Measurements from ENCODE around the gene ECI1.

Gene ECI1

GRCh38 chr16:2208308-2208707 is 43.1 kb downstream of the ECI1 start:
- Histone ChIP-seq H2AFZ (ENCODE audit: insufficient read depth, low read length, poor library complexity) (no peak overlapping the region), H4K12ac (ENCODE audit: low read depth, low read length) (no peak overlapping the region), H3K4me1 (ENCODE audit: control insufficient read depth in 1 of 2, insufficient read depth in 2 of 2, low read length in 2 of 2) (peaks cover 34 to 38% of the 10 kb centered on the region in 2 experiments), H3K23ac (ENCODE audit: low read length) (no peak overlapping the region), H2BK5ac (ENCODE audit: low read depth, low read length, poor library complexity) (no peak overlapping the region), H2BK120ac (ENCODE audit: insufficient read depth, low read length, poor library complexity) (no peak overlapping the region), H2AK5ac (ENCODE audit: low read length) (no peak overlapping the region), H3K9me3 (ENCODE audit: insufficient read depth, low read depth, low read length) (no peaks in the 10 kb centered on the region), H3K27me3 (ENCODE audit: insufficient read depth, low read length) (no peaks in the 10 kb centered on the region), H4K8ac (ENCODE audit: low read depth, low read length) (no peak overlapping the region), H3K27ac (ENCODE audit: low read depth, low read length) (no peak overlapping the region), H3K4ac (ENCODE audit: low read depth, low read length) (no peak overlapping the region), H3K14ac (ENCODE audit: low read length) (no peak overlapping the region), H3K4me3 (ENCODE audit: low read depth, low read length) (no peak overlapping the region), H3K9ac (ENCODE audit: low read length) (no peak overlapping the region), H3K79me1 (ENCODE audit: low read length) (peaks cover 15% of the 10 kb centered on the region), H3K79me2 (ENCODE audit: control insufficient read depth, insufficient read depth, low read length, poor library complexity) (peaks cover 9% of the 10 kb centered on the region), H2BK12ac (ENCODE audit: low read length) (no peak overlapping the region), H3K4me2 (ENCODE audit: low read length) (no peak overlapping the region), H3K36me3 (ENCODE audit: control insufficient read depth in 1 of 2, insufficient read depth in 2 of 2, low read length in 2 of 2) (peaks cover 49 to 50% of the 10 kb centered on the region in 2 experiments), H3K18ac (ENCODE audit: low read length) (no peak overlapping the region), H4K91ac (ENCODE audit: low read depth, low read length) (no peak overlapping the region)
- DNase-seq: no peak
- WGBS (ENCODE audit: extremely low coverage, insufficient coverage, insufficient read length): no CpG with 5 or more reads among the region's 23 CpGs

GRCh38 chr16:2207872-2208271 is 43.5 kb downstream of the ECI1 start:
- H3K27me3 ChIP-seq (ENCODE audit: insufficient read depth, low read length): no peaks in the 10 kb centered on the region
- DNase-seq: no peak
- H3K4me1 ChIP-seq (ENCODE audit: control insufficient read depth in 1 of 2, insufficient read depth in 2 of 2, low read length in 2 of 2): peaks cover 30 to 34% of the 10 kb centered on the region in 2 experiments
- peaks cover 47% of the 10 kb centered on the region in 2 experiments for H3K36me3 ChIP-seq (ENCODE audit: control insufficient read depth in 1 of 2, insufficient read depth in 2 of 2, low read length in 2 of 2)
- no peak overlapping the region for H3K4me3 ChIP-seq (ENCODE audit: low read depth, low read length)
- peaks cover 8% of the 10 kb centered on the region for H3K79me2 ChIP-seq (ENCODE audit: control insufficient read depth, insufficient read depth, low read length, poor library complexity)
- no peak overlapping the region for H3K18ac ChIP-seq (ENCODE audit: low read length)
- no peak overlapping the region for H4K8ac ChIP-seq (ENCODE audit: low read depth, low read length)
- H3K14ac ChIP-seq (ENCODE audit: low read length): no peak overlapping the region
- no peak overlapping the region for H3K23ac ChIP-seq (ENCODE audit: low read length)
- H3K27ac ChIP-seq (ENCODE audit: low read depth, low read length): no peak overlapping the region
- no peak overlapping the region for H4K12ac ChIP-seq (ENCODE audit: low read depth, low read length)
- H2AFZ ChIP-seq (ENCODE audit: insufficient read depth, low read length, poor library complexity): no peak overlapping the region
- no peak overlapping the region for H4K91ac ChIP-seq (ENCODE audit: low read depth, low read length)
- H2BK120ac ChIP-seq (ENCODE audit: insufficient read depth, low read length, poor library complexity): no peak overlapping the region
- H2BK12ac ChIP-seq (ENCODE audit: low read length): no peak overlapping the region
- H2AK5ac ChIP-seq (ENCODE audit: low read length): no peak overlapping the region
- H3K4ac ChIP-seq (ENCODE audit: low read depth, low read length): no peak overlapping the region
- H2BK5ac ChIP-seq (ENCODE audit: low read depth, low read length, poor library complexity): no peak overlapping the region
- H3K9ac ChIP-seq (ENCODE audit: low read length): no peak overlapping the region
- no peaks in the 10 kb centered on the region for H3K9me3 ChIP-seq (ENCODE audit: insufficient read depth, low read depth, low read length)
- WGBS (ENCODE audit: extremely low coverage, insufficient coverage, insufficient read length): no CpG with 5 or more reads among the region's 9 CpGs
- no peak overlapping the region for H3K4me2 ChIP-seq (ENCODE audit: low read length)
- peaks cover 15% of the 10 kb centered on the region for H3K79me1 ChIP-seq (ENCODE audit: low read length)

DNA sequence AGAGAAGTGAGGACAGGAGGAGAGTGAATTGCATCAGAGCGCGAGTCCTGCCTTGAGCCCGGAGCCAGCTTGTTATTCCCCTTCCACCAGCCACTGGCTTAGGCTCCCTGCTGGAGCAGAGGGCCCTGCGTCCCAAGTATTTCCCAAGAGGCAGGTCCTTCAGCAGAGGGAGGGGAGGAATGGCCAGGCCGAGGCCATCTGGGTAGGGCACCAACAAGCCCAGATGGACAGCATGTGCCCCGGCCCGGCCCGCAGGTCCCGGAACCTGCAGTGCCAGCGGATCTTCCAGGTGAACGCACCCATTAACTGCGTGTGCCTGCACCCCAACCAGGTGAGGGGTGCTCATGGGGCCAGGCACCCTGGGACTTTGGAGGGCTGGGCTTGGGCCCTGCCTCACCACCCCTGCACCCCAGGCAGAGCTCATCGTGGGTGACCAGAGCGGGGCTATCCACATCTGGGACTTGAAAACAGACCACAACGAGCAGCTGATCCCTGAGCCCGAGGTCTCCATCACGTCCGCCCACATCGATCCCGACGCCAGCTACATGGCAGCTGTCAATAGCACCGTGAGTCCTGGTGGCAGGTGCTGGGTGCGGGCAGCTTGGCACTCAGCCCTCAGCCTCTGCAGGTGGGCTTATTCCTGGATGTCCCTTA is 44.5 kb downstream of the ECI1 start:
- Histone ChIP-seq H3K4me1 (ENCODE audit: control insufficient read depth in 1 of 2, insufficient read depth in 2 of 2, low read length in 2 of 2) (peaks cover 20 to 27% of the 10 kb centered on the region in 2 experiments), H3K9me3 (ENCODE audit: insufficient read depth, low read depth, low read length) (no peaks in the 10 kb centered on the region), H3K36me3 (ENCODE audit: control insufficient read depth in 1 of 2, insufficient read depth in 2 of 2, low read length in 2 of 2) (peaks cover 38% of the 10 kb centered on the region in 2 experiments), H3K27me3 (ENCODE audit: insufficient read depth, low read length) (no peaks in the 10 kb centered on the region), H3K79me2 (ENCODE audit: control insufficient read depth, insufficient read depth, low read length, poor library complexity) (peaks cover 8% of the 10 kb centered on the region), H3K4me3 (ENCODE audit: low read depth, low read length) (no peak overlapping the region), H4K8ac (ENCODE audit: low read depth, low read length) (no peak overlapping the region), H3K18ac (ENCODE audit: low read length) (no peak overlapping the region), H3K9ac (ENCODE audit: low read length) (no peak overlapping the region), H2AK5ac (ENCODE audit: low read length) (no peak overlapping the region), H2BK5ac (ENCODE audit: low read depth, low read length, poor library complexity) (no peak overlapping the region), H4K12ac (ENCODE audit: low read depth, low read length) (no peak overlapping the region), H2BK120ac (ENCODE audit: insufficient read depth, low read length, poor library complexity) (no peak overlapping the region), H3K14ac (ENCODE audit: low read length) (no peak overlapping the region), H3K4me2 (ENCODE audit: low read length) (no peak overlapping the region), H3K27ac (ENCODE audit: low read depth, low read length) (no peak overlapping the region), H3K4ac (ENCODE audit: low read depth, low read length) (no peak overlapping the region), H3K79me1 (ENCODE audit: low read length) (peaks cover 15% of the 10 kb centered on the region), H2AFZ (ENCODE audit: insufficient read depth, low read length, poor library complexity) (no peak overlapping the region), H4K91ac (ENCODE audit: low read depth, low read length) (no peak overlapping the region), H2BK12ac (ENCODE audit: low read length) (no peak overlapping the region), H3K23ac (ENCODE audit: low read length) (no peak overlapping the region)
- no peak for DNase-seq
- no CpG with 5 or more reads among the region's 23 CpGs for WGBS (ENCODE audit: extremely low coverage, insufficient coverage, insufficient read length)

DNA sequence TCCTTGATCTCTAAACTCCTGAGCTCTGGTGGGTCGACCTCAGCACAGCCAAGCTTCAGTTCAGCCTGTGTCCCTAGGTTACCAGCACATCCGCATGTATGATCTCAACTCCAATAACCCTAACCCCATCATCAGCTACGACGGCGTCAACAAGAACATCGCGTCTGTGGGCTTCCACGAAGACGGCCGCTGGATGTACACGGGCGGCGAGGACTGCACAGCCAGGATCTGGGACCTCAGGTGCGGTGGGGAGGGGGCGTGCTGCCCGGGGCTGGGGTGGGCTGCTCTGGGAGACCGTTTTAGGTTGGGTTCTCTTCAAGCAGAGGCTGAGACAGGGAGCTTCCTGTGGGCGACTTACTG is 45.0 kb downstream of the ECI1 start:
- Histone ChIP-seq H3K4ac (ENCODE audit: low read depth, low read length) (peak overlapping the region; percentile 46), H3K14ac (ENCODE audit: low read length) (peak overlapping the region; percentile 38), H2BK120ac (ENCODE audit: insufficient read depth, low read length, poor library complexity) (no peak overlapping the region), H3K4me2 (ENCODE audit: low read length) (peak overlapping the region; percentile 92), H3K27ac (ENCODE audit: low read depth, low read length) (no peak overlapping the region), H2AK5ac (ENCODE audit: low read length) (peak overlapping the region; percentile 22), H4K8ac (ENCODE audit: low read depth, low read length) (peak overlapping the region; percentile 99), H4K12ac (ENCODE audit: low read depth, low read length) (peak overlapping the region; percentile 46), H2AFZ (ENCODE audit: insufficient read depth, low read length, poor library complexity) (peak overlapping the region; percentile 68), H3K23ac (ENCODE audit: low read length) (no peak overlapping the region), H3K9me3 (ENCODE audit: insufficient read depth, low read depth, low read length) (no peaks in the 10 kb centered on the region), H4K91ac (ENCODE audit: low read depth, low read length) (peak overlapping the region; percentile 52), H3K79me1 (ENCODE audit: low read length) (peaks cover 15% of the 10 kb centered on the region), H2BK12ac (ENCODE audit: low read length) (no peak overlapping the region), H3K18ac (ENCODE audit: low read length) (no peak overlapping the region), H2BK5ac (ENCODE audit: low read depth, low read length, poor library complexity) (no peak overlapping the region), H3K9ac (ENCODE audit: low read length) (no peak overlapping the region), H3K4me3 (ENCODE audit: low read depth, low read length) (no peak overlapping the region), H3K27me3 (ENCODE audit: insufficient read depth, low read length) (no peaks in the 10 kb centered on the region), H3K36me3 (ENCODE audit: control insufficient read depth in 1 of 2, insufficient read depth in 2 of 2, low read length in 2 of 2) (peaks cover 35% of the 10 kb centered on the region in 2 experiments), H3K4me1 (ENCODE audit: control insufficient read depth in 1 of 2, insufficient read depth in 2 of 2, low read length in 2 of 2) (peaks cover 17 to 23% of the 10 kb centered on the region in 2 experiments), H3K79me2 (ENCODE audit: control insufficient read depth, insufficient read depth, low read length, poor library complexity) (peaks cover 8% of the 10 kb centered on the region)
- no peak for DNase-seq
- no CpG with 5 or more reads among the region's 18 CpGs for WGBS (ENCODE audit: extremely low coverage, insufficient coverage, insufficient read length)
